Thyroid gland (tissue), 4 donors: ENCODE measurements around the gene TBC1D8.

ENCODE experiments used
- CTCF ChIP-seq, 6 experiments: fragments of 200-600 bp in 3 of 6; fragments of 450-650 bp in 3 of 6; sonication (generic) in 3 of 6; IDR thresholded peaks; one replicate each; pipeline ENCODE4 v1.5.1; 2016 to 2019; ENCODE audit warnings: antibody characterized with exemption in 6 of 6, mild to moderate bottlenecking in 2 of 6, inconsistent platforms in 1 of 6, moderate library complexity in 1 of 6
- POLR2A ChIP-seq, 2 donors: fragments of 450-650 bp; IDR thresholded peaks; one replicate each; pipeline ENCODE4 v1.6.1; 2017; ENCODE audit warnings: antibody characterized with exemption in 2 of 2, mild to moderate bottlenecking in 2 of 2, moderate library complexity in 1 of 2

DNA sequence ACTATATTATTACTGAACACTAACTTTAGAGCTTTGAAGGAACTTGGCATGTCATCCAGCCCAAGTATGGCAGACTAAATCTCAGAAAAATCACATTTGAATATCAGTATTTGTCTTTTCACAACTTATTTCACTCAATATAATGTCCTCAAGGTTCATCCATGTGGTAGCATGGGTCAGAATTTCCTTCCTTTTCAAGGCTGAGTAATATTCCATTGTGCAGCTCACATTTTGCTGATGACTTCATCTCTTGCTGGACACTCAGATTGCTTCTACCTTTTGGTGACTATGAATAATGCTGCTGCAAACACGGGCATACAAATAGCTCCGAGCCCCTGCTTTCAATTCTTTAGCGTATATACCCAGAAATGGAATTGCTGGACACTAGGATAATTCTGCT lies 102.4 kb downstream of the TBC1D8 start:
- TF ChIP-seq CTCF (IDR thresholded peaks at IDR 0.05) (no peak), POLR2A (IDR thresholded peaks at IDR 0.05) (no peak)
